HG02840 (cell line): ENCODE measurements around the gene UBR3.

ENCODE experiments used
- ATAC-seq: cut with Tn5 transposase; IDR thresholded peaks from one replicate; pipeline ENCODE4 v1.9.1; 2021; ENCODE audit warnings: mild to moderate bottlenecking, moderate library complexity, moderate number of reproducible peaks; ENCODE audit not compliant: unreplicated experiment, low FRiP score

The UBR3 gene

GRCh38 chr2:170030040-170030439 lies 202.8 kb downstream of the UBR3 start:
- ATAC-seq = no peak

GRCh38 chr2:170031288-170031687 lies 204.0 kb downstream of the UBR3 start:
- ATAC-seq = no peak

GRCh38 chr2:170034596-170034995 lies 207.3 kb downstream of the UBR3 start:
- no peak for ATAC-seq

- ATAC-seq = no peak
Measured at GRCh38 chr2:170038734-170039133, 211.5 kb downstream of the UBR3 start.

- ATAC-seq = no peak
Measured at GRCh38 chr2:170039401-170040172, 212.3 kb downstream of the UBR3 start.

- ATAC-seq = no peak
Measured at GRCh38 chr2:170044751-170045478, 217.7 kb downstream of the UBR3 start.

- ATAC-seq = no peak
Measured at GRCh38 chr2:170047331-170048065, 220.2 kb downstream of the UBR3 start.

GRCh38 chr2:170052151-170052550 lies 224.9 kb downstream of the UBR3 start:
- ATAC-seq = no peak

GRCh38 chr2:170054997-170055396 lies 227.7 kb downstream of the UBR3 start:
- ATAC-seq = no peak

- no peak for ATAC-seq
Measured at GRCh38 chr2:170056900-170057299, 229.6 kb downstream of the UBR3 start.

- no peak for ATAC-seq
Measured at GRCh38 chr2:170063456-170064235, 236.4 kb downstream of the UBR3 start.

GRCh38 chr2:170070778-170071177 lies 243.5 kb downstream of the UBR3 start:
- ATAC-seq = no peak

GRCh38 chr2:170073288-170073687 lies 246.0 kb downstream of the UBR3 start:
- ATAC-seq = no peak

GRCh38 chr2:170076189-170076588 lies 248.9 kb downstream of the UBR3 start:
- no peak for ATAC-seq

GRCh38 chr2:170077830-170078569 lies 250.7 kb downstream of the UBR3 start:
- ATAC-seq = no peak

- ATAC-seq = no peak
Measured at GRCh38 chr2:170084820-170085491, 257.7 kb downstream of the UBR3 start.

GRCh38 chr2:170086117-170086688 lies 258.9 kb downstream of the UBR3 start:
- no peak for ATAC-seq

GRCh38 chr2:170086751-170087412 lies 259.6 kb downstream of the UBR3 start:
- ATAC-seq = no peak
